Activated naive CD4-positive, alpha-beta T cell treated with anti-CD3 and anti-CD28 coated beads, Interleukin-2, amount 50 U/mL, for 24 hours (primary cell): ENCODE results near the gene HPN.
"Not testable (repeated sequence)": the region's sequence is repeated elsewhere in the genome, so short reads cannot be mapped to it uniquely, and the experiment has no call there.

Experiments
- H3K27ac Mint-ChIP-seq: one replicate; pipeline ENCODE4 v1.8.0; 2021; ENCODE audit warnings: mild to moderate bottlenecking, mixed read lengths
- H3K27me3 Mint-ChIP-seq: one replicate; pipeline ENCODE4 v1.8.0; 2021; ENCODE audit warnings: mixed read lengths
- H3K36me3 Mint-ChIP-seq: one replicate; pipeline ENCODE4 v1.8.0; 2021; ENCODE audit warnings: mixed read lengths
- H3K4me1 Mint-ChIP-seq: one replicate; pipeline ENCODE4 v1.8.0; 2021; ENCODE audit warnings: mixed read lengths
- H3K4me3 Mint-ChIP-seq: one replicate; pipeline ENCODE4 v1.8.0; 2021; ENCODE audit warnings: mild to moderate bottlenecking, mixed read lengths
- H3K9me3 Mint-ChIP-seq: one replicate; pipeline ENCODE4 v1.8.0; 2021; ENCODE audit warnings: mixed read lengths

The HPN gene

GRCh38 chr19:35041548-35042055 is at the start of gene HPN:
TSS of gene HPN (plus strand) at chr19:35041721. CDS start at chr19:35042507, 786 bp downstream.
- no peaks in the 10 kb centered on the region for H3K9me3 Mint-ChIP-seq
- no peaks in the 10 kb centered on the region for H3K36me3 Mint-ChIP-seq
- peaks cover 35% of the 10 kb centered on the region for H3K4me1 Mint-ChIP-seq
- peak within 1 kb of the TSS; percentile 82 for H3K4me3 Mint-ChIP-seq
- H3K27me3 Mint-ChIP-seq = no peaks in the 10 kb centered on the region
- no peak within 1 kb of the TSS for H3K27ac Mint-ChIP-seq

- not testable (repeated sequence) for H3K4me3 Mint-ChIP-seq, H3K36me3 Mint-ChIP-seq, H3K27ac Mint-ChIP-seq, H3K27me3 Mint-ChIP-seq, H3K9me3 Mint-ChIP-seq
- H3K4me1 Mint-ChIP-seq = peaks cover 21% of the 10 kb centered on the region
Measured at GRCh38 chr19:34992582-34992981, 48.9 kb upstream of the HPN start.

DNA sequence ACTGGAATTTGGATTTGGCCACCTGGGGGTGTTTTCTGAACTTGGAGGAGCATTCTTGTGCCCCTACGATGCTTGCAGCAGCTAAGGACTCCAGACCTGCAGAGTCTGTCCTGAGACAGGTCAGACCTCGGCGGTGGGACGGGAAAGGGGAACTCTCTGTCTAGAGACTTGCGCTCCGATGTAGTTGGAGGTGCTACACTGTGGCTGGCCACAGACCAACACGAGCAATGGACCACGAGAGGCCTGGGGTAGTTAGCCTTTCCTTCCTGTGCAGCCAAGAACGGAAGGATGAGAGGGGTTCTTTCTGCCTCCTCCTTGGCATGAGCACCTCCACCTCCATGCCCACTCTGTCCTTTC is 47.3 kb upstream of the HPN start:
- Mint-ChIP-seq H3K36me3 (no peaks in the 10 kb centered on the region), H3K27me3 (no peaks in the 10 kb centered on the region), H3K9me3 (no peaks in the 10 kb centered on the region), H3K27ac (no peak overlapping the region), H3K4me3 (no peak overlapping the region), H3K4me1 (peaks cover 36% of the 10 kb centered on the region)

DNA sequence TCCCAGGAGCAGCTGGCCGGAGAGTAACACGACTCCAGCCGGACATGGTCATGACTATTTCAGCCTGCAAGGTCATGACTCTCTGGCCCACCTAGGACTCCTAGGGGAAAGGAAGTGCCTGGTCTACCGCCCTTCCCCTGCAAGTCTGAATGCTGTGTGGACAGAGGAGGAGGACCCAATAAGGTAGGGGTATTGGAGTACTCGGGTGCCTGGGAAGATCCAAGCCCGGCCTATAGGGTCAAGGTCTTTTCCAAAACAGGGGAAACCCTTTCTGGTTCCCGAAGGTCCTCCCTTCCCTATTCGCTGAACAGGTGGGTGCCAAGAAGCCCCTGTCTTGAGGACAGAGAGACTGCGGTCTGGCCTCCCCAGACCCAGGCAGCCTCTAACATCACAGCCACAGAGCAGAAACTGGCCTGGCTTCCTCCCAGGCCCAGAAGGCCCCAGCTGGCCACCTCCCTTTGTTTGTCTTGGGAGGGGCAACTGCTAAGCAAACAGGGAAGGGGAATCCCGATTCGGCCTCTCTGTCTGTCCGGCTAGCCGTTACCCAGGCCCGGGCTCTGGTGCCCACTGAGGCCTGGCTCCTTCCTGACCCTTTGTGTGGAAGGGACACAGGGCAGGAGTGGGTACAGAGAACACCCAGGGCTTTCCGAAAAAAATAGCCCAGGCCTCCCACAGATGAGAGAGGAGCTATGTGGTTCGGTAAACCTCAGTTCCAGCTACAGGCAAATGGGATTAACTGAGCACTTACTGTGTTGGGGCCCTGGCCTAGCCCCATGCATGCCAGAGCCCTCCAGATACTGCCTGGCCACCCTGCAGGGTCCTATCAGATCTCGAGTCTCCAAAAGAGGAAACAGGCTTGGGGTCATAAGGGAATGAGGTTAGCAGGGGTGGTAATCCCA is 46.6 kb upstream of the HPN start:
- Mint-ChIP-seq H3K27ac (no peak overlapping the region), H3K36me3 (no peaks in the 10 kb centered on the region), H3K9me3 (no peaks in the 10 kb centered on the region), H3K4me1 (peaks cover 39% of the 10 kb centered on the region), H3K27me3 (no peaks in the 10 kb centered on the region), H3K4me3 (no peak overlapping the region)

GRCh38 chr19:34995551-34995950 is 46.0 kb upstream of the HPN start:
- Mint-ChIP-seq H3K36me3 (no peaks in the 10 kb centered on the region), H3K27me3 (no peaks in the 10 kb centered on the region), H3K9me3 (no peaks in the 10 kb centered on the region), H3K27ac (no peak overlapping the region), H3K4me1 (peaks cover 37% of the 10 kb centered on the region), H3K4me3 (no peak overlapping the region)

DNA sequence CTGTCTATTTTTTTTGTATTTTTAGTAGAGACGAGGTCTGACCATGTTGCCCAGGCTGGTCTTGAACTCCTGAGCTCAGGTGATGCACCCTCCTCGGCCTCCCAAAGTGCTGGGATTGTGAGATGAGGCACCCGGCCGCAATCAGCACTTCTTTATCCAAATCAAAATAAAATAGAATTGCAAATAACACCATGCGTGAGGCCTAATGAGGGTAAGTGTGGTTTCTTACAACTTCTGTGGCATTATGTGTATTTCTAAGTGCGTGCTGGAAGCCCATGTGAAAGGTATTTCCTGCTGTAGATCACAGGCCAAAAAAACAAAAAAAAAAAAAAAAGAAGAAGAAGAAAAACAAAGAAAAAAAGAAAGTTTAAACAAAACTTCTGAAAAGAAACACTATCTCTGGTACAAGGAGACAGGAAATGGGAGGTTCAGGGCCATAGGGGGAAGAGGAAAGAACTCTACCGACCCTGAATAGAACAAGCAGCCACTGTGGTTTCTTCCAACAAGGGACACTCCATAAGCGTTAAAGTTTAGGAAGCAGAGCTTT is 44.4 kb upstream of the HPN start:
- Mint-ChIP-seq H3K27ac (peak overlapping the region; percentile 98), H3K4me1 (peaks cover 49% of the 10 kb centered on the region), H3K36me3 (peaks cover 4% of the 10 kb centered on the region), H3K27me3 (no peaks in the 10 kb centered on the region), H3K9me3 (no peaks in the 10 kb centered on the region), H3K4me3 (peak overlapping the region; percentile 78)

GRCh38 chr19:34998224-34998623 is 43.3 kb upstream of the HPN start:
- not testable (repeated sequence) for H3K4me3 Mint-ChIP-seq, H3K9me3 Mint-ChIP-seq, H3K27me3 Mint-ChIP-seq, H3K36me3 Mint-ChIP-seq
- peaks cover 60% of the 10 kb centered on the region for H3K4me1 Mint-ChIP-seq
- H3K27ac Mint-ChIP-seq = peak overlapping the region; percentile 98

DNA sequence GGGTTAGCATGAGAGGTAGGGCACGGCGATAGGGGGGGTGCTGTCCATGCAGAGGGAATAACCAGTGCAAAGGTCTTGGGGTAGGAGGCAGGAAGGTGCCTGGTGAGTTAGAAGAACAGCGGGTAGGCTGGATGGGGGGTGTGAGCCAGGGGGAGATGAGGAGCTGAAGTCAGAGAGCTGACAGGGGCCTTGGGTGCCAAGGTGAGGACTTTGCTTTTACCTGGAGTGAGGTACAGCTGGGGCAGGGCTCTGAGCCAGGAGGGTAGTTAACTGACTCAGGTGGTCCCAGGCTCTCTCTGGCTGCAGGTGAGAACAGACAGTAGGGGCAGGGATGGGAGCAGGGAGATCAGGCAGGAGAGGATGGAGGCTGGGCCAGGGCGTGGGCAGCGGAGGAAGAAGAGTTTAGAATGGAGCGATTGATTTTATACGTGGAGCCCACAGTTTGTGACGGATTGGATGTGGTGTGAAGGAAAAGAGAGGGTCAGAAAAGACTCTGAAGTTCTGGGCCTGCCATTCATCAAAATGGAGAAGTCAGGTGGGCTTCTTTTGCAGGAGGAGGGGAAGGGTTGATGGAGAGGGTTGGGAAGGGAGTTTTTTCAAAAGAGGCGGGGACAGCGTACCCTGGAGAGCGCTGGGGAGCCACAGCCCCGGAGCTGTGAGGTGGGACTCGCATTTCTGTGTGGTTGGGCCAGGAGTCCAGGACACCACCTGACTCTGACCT is 42.6 kb upstream of the HPN start:
- Mint-ChIP-seq H3K4me1 (peaks cover 66% of the 10 kb centered on the region), H3K4me3 (peak overlapping the region; percentile 86), H3K27me3 (no peaks in the 10 kb centered on the region), H3K27ac (peak overlapping the region; percentile 86), H3K9me3 (no peaks in the 10 kb centered on the region), H3K36me3 (peaks cover 4% of the 10 kb centered on the region)

GRCh38 chr19:34999498-35000337 is 41.8 kb upstream of the HPN start, which contains the start of gene GRAMD1A:
TSS of gene GRAMD1A (plus strand) at chr19:35000323. CDS start at chr19:35000479, 156 bp downstream.
- H3K36me3 Mint-ChIP-seq = peaks cover 4% of the 10 kb centered on the region
- H3K4me3 Mint-ChIP-seq = peak within 1 kb of the TSS; percentile 97
- no peaks in the 10 kb centered on the region for H3K27me3 Mint-ChIP-seq
- peak within 1 kb of the TSS; percentile 99 for H3K27ac Mint-ChIP-seq
- H3K4me1 Mint-ChIP-seq = peaks cover 73% of the 10 kb centered on the region
- no peaks in the 10 kb centered on the region for H3K9me3 Mint-ChIP-seq

- H3K9me3 Mint-ChIP-seq = no peaks in the 10 kb centered on the region
- peaks cover 4% of the 10 kb centered on the region for H3K36me3 Mint-ChIP-seq
- H3K4me3 Mint-ChIP-seq = no peak overlapping the region
- no peaks in the 10 kb centered on the region for H3K27me3 Mint-ChIP-seq
- H3K27ac Mint-ChIP-seq = no peak overlapping the region
- H3K4me1 Mint-ChIP-seq = peaks cover 78% of the 10 kb centered on the region
Measured at GRCh38 chr19:35000338-35000646, 41.2 kb upstream of the HPN start.

DNA sequence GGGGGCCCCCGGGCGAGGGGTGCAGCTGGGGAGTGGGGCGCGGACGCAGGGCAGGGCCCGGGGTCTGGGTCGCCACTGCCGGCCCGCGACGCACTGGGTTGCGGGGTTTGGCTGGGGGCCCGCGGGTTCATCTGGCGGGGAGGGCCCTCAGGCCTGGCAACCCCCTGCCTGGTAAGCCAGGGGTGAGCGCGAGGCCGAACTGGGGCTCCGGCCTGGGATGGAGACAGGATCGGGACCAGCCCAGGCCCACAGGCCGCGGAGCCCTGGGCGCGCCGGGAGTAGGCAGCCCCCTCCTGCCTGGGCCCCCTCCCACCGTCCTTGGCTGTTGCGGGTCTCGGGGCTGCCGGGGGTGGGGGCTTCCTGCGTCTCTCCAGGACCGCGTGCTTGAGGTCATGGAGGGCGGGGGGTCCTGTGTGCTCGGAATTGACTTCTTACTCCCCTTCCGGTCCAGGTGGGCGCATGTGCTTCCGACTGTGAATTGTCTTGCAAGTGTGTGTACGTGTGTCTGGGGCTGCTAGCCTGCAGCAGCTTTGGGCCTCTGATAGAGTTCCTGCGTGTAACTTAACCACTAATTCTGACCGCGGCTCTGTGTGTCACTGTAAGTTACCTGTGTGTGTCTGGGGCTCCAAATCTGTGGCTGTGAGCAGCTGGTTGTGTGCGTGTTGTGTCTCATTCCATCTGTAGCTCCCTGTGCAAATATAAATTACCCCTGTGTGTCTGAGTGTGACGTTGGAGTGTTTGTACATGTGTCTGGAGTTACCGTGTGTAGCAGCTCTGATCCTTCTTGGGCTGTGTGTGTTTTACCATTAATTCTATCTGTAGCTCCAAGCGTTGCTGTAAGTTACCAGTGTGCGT is 40.6 kb upstream of the HPN start:
- H3K9me3 Mint-ChIP-seq = no peaks in the 10 kb centered on the region
- peaks cover 4% of the 10 kb centered on the region for H3K36me3 Mint-ChIP-seq
- peak overlapping the region; percentile 97 for H3K4me3 Mint-ChIP-seq
- H3K27ac Mint-ChIP-seq = peak overlapping the region; percentile 99
- H3K27me3 Mint-ChIP-seq = no peaks in the 10 kb centered on the region
- peaks cover 83% of the 10 kb centered on the region for H3K4me1 Mint-ChIP-seq

DNA sequence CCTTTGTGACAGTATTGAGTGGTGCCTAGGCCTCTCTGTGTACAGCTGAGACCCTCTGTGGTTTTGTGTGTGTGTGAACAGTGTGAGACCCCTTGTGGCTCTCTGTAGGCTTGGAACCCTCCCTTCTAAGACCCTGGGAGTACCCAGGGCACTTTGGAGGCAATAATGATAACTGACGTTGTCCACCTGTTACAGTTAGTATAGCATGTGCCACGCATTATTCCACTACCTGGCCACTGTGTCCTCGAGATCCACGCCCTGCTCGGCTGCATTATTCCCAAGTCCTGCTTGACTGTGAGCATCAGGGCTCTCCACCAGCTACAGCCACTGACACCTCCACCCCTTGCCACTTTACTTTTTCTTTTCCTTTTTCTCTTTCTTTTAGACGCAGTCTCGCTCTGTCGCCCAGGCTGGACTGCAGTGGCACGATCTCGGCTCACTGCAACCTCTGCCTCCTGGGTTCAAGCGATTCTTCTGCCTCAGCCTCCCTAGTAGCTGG is 39.4 kb upstream of the HPN start:
- peaks cover 81% of the 10 kb centered on the region for H3K4me1 Mint-ChIP-seq
- H3K4me3 Mint-ChIP-seq = peak overlapping the region; percentile 97
- peak overlapping the region; percentile 99 for H3K27ac Mint-ChIP-seq
- H3K36me3 Mint-ChIP-seq = peaks cover 4% of the 10 kb centered on the region
- no peaks in the 10 kb centered on the region for H3K9me3 Mint-ChIP-seq
- H3K27me3 Mint-ChIP-seq = no peaks in the 10 kb centered on the region

DNA sequence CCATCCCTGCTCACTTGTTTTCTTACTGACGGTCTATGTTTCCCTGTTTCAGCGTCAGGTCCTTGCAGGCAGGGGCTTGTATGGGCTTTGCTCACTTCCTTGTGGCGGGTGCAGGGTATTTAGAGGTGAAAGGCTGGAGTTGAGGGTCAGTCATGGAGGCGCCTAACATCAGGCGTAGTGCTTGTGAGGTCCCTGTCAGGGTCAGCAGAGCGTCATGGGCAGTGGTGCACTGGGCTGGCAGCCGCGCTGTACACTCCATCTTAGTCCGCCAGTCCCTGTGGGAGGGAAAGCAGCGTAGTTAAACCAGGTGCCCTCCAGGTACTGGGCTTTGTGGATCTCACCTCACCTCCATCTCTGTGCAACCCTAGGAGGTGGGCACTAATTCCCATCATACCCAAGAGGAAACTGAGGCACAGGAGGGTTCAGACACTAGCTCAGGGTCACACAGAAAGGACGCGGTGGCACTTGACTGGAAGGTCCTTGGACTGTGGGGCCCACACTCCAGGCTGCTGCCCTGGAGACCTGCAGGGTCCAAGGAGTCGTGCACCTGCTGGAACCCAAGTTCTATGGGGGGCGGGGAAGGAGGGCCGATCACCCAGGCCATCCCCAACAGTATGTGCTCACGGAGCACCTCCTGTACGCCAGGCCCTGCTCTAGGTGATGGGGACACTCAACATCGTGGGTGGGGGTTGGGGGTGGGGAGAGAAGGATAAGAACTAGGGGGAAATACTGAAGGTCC is 36.8 kb upstream of the HPN start:
- peaks cover 59% of the 10 kb centered on the region for H3K4me1 Mint-ChIP-seq
- peak overlapping the region; percentile 72 for H3K27ac Mint-ChIP-seq
- peaks cover 4% of the 10 kb centered on the region for H3K36me3 Mint-ChIP-seq
- H3K9me3 Mint-ChIP-seq = no peaks in the 10 kb centered on the region
- H3K4me3 Mint-ChIP-seq = no peak overlapping the region
- no peaks in the 10 kb centered on the region for H3K27me3 Mint-ChIP-seq
